ENCODE measurements around the gene KCNMB1. TPM values are rescaled to one million over a fixed set of nuclear protein-coding genes. Genes with fewer than 3 reads are reported as not detected.

Gene KCNMB1
- total RNA-seq, 2 donors from 2014 or later, result not detected

- ATAC-seq (replicated peaks), result peak; percentile 68
- Mint-ChIP-seq H3K27ac (peak overlapping the region; percentile 37), H3K27me3 (no peaks in the 10 kb centered on the region), H3K9me3 (no peaks in the 10 kb centered on the region), H3K4me3 (no peak overlapping the region), H3K4me1 (peaks cover 47% of the 10 kb centered on the region), H3K36me3 (ENCODE audit: low read depth) (no peaks in the 10 kb centered on the region)
Measured at GRCh38 chr5:170333161-170333910, 55.8 kb downstream of the KCNMB1 start.

- Mint-ChIP-seq H3K27ac (no peak overlapping the region), H3K9me3 (no peaks in the 10 kb centered on the region)
Measured at GRCh38 chr5:170332058-170332457, 57.1 kb downstream of the KCNMB1 start.

GRCh38 chr5:170330568-170331054 is 58.6 kb downstream of the KCNMB1 start:
- H3K4me1 Mint-ChIP-seq, result peaks cover 30% of the 10 kb centered on the region
- H3K4me3 Mint-ChIP-seq, result no peak overlapping the region
- no peak for ATAC-seq (replicated peaks)
- H3K27me3 Mint-ChIP-seq, result no peaks in the 10 kb centered on the region
- H3K27ac Mint-ChIP-seq, result no peak overlapping the region
- no peaks in the 10 kb centered on the region for H3K9me3 Mint-ChIP-seq
- H3K36me3 Mint-ChIP-seq (ENCODE audit: low read depth), result no peaks in the 10 kb centered on the region

More at GRCh38 chr5:170332058-170332457, 57.1 kb downstream of the KCNMB1 start:
- ATAC-seq (replicated peaks), result no peak
- Mint-ChIP-seq H3K4me1 (peaks cover 42% of the 10 kb centered on the region), H3K27me3 (no peaks in the 10 kb centered on the region), H3K36me3 (ENCODE audit: low read depth) (no peaks in the 10 kb centered on the region), H3K4me3 (no peak overlapping the region)

- no peak for ATAC-seq (replicated peaks)
- Mint-ChIP-seq H3K4me1 (peaks cover 21% of the 10 kb centered on the region), H3K4me3 (no peak overlapping the region), H3K36me3 (ENCODE audit: low read depth) (no peaks in the 10 kb centered on the region), H3K9me3 (no peaks in the 10 kb centered on the region), H3K27ac (no peak overlapping the region), H3K27me3 (no peaks in the 10 kb centered on the region)
Measured at GRCh38 chr5:170329524-170329923, 59.6 kb downstream of the KCNMB1 start.

GRCh38 chr5:170327829-170328228 is 61.3 kb downstream of the KCNMB1 start:
- Mint-ChIP-seq H3K27me3 (no peaks in the 10 kb centered on the region), H3K36me3 (ENCODE audit: low read depth) (no peaks in the 10 kb centered on the region), H3K27ac (no peak overlapping the region), H3K4me1 (peaks cover 12% of the 10 kb centered on the region), H3K9me3 (no peaks in the 10 kb centered on the region), H3K4me3 (no peak overlapping the region)
- ATAC-seq (replicated peaks), result no peak

GRCh38 chr5:170327168-170327567 is 62.0 kb downstream of the KCNMB1 start:
- Mint-ChIP-seq H3K4me1 (peaks cover 12% of the 10 kb centered on the region), H3K4me3 (no peak overlapping the region), H3K36me3 (ENCODE audit: low read depth) (no peaks in the 10 kb centered on the region), H3K27ac (no peak overlapping the region), H3K27me3 (no peaks in the 10 kb centered on the region), H3K9me3 (no peaks in the 10 kb centered on the region)
- no peak for ATAC-seq (replicated peaks)

Other genes starting within 250 kb of the KCNMB1 start
- not detected for gene C5orf58, start 156.4 kb downstream of the KCNMB1 start, total RNA-seq
- gene LCP2, start 91.6 kb downstream of the KCNMB1 start, total RNA-seq, result 100 to 1,000 TPM; 202 to 204 TPM
- not detected for gene KCNIP1, start 114.7 kb upstream of the KCNMB1 start, total RNA-seq

Measured in activated T-helper 17 cell treated with anti-CD3 and anti-CD28 coated beads, Interleukin-2, amount 50 U/mL, for 72 hours (primary cell).